DMS 273 (cell line): ENCODE results near the gene MGLL.
A peak's percentile ranks its signal among the peaks of the same experiment; 100 is the strongest.

Source experiments
- DNase-seq: peaks from one replicate; lab custom pipeline; 2025; ENCODE audit not compliant: unreplicated experiment; lab: John Stamatoyannopoulos, UW

Gene MGLL

DNA sequence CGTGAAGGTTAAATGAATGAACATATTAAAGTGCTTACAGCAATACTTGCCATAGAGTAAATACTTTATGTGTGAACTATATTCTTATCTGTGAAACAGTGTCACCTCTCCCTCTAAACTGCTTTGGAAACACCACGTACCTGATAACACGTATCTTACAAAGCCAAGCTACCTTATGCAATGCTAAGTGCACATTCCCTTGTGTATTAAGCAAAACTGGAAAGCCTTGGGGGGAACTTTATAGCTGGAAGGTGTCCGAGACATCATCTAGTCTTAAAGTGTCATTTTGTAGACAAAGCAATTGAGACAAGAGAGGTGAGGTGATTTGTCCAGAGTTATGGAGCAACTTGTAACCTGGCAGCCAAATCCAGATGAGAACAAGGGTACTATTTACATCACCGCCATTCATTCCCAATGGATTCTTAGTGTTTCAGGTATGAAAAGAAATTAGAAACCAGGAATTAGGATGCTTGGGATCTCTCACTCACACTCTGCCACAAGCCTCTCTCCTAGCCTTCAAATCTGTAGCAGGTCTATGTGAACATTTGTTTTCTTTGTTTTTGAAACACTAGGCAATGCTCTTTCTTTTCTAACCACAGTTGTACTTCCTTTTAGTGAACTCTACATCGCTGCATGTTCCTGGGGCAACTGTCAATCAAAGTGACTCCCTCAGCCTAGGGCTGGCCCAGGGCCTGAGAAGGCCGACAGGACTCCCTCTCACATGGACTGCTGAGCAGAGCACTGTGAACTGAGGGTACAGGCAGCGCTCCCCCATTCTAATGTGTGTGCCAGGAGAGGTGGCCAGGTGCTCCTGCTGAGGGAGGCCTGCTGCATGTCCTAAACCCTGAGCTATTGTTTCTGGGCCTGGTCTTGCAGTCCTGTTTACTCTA is 13.9 kb upstream of the MGLL start:
- DNase-seq, result no peak

DNA sequence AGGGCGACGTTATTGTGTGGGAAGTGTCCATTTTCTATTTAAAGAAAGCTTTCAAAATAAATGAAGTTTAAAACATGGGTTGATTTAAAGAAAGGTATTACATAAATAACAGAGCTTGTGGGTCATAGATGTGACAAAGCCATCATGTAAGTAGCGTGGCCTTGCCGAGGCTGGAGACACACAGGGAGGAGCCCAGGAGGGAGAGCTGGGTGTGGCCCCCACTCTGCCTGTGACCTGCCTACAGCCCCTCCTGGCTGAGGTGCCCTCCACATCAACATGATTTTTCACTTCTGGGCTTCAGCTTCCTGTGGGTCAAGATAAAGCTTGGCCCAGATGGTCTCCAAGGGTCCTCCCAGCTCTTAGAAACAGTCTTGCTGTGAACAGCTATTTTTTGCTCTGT is 12.5 kb upstream of the MGLL start:
- DNase-seq, result no peak

- peak; percentile 39 for DNase-seq
These were observed 11.1 kb upstream of the MGLL start for GRCh38 chr3:127833281-127834032.

GRCh38 chr3:127831723-127832172 is 9.4 kb upstream of the MGLL start:
- peak; percentile 84 for DNase-seq

GRCh38 chr3:127829537-127829936 is 7.2 kb upstream of the MGLL start:
- DNase-seq, result peak; percentile 25

- DNase-seq, result no peak
These were observed 5.5 kb upstream of the MGLL start for GRCh38 chr3:127827808-127828207.

DNA sequence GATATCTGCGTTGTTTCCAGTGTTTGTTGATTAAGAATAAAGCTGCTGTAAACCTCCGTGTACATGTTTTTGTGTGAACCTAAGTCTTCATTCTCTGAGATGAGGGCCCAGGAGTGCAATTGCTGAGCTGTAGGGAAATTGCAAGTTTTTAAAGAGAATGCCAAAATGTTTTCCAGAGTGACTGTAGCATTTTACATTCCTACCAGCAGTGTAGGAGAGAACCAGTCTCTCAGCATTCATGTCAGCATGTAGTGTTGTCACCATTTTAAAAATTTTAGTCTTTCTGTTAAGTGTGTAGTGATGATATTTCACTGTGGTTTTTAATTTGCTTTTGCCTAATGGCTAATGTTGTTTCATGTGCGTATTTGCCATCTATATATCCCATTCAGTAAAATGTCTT is 3.4 kb upstream of the MGLL start:
- no peak for DNase-seq

DNA sequence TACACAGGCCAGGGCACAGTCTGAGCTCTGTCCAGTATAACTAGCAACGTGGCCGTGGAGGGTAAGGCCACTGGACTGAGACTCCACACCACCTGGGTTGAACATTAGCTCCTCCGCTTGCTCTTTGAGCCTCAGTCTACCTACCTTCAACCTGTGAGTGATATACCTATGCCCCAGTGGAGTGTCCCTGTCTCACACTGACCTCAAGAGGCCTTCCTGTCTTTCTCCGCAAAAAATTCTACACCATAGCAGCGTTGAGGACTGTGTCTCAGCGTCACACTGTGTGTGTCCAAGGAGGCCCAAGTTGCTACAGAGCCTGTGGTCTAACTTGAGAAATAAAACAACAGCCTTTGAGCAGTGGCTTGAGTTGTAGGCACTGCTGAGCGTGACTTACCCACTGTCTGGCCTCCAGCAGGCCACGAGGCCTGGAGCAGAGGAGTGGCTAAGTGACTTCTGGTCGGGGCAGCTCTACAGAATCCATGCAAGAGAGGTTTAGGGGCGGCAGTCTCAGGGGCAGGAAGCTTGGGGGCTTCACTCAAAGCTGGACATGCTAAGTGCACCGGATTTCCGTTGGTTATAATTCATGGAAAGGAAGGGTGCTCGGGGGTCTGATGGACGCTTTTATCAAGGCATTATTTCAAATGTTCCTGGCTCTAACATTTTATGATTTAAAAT is 2.0 kb upstream of the MGLL start:
- DNase-seq, result no peak

- no peak for DNase-seq
These were observed 1.1 kb upstream of the MGLL start for GRCh38 chr3:127823426-127823857.

GRCh38 chr3:127822682-127823425 is 539 bp upstream of the MGLL start:
- DNase-seq, result peak; percentile 84

DNA sequence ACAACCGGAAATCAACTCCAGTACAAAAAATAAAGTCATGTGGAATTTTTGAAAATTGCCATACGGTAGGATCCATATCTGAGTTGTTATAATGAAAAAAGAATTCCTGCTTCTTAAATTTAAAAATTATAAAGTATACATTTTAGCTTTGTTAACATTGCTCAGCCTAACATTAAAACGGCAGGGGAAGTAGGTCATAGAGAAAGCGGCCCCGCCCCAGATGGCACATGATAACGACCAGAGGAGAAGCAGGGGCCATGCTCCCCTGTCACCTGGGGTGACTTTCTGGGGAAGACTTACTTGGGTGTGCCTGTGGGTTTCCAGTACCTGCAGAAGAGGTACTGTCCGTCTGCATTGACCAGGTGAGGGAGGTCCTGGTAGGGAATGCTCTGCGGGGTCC is 921 bp downstream of the MGLL start:
- DNase-seq, result no peak

- no peak for DNase-seq
These were observed 1.4 kb downstream of the MGLL start for GRCh38 chr3:127820826-127821313.

- peak; percentile 51 for DNase-seq
These were observed 2.0 kb downstream of the MGLL start for GRCh38 chr3:127820221-127820825.

DNA sequence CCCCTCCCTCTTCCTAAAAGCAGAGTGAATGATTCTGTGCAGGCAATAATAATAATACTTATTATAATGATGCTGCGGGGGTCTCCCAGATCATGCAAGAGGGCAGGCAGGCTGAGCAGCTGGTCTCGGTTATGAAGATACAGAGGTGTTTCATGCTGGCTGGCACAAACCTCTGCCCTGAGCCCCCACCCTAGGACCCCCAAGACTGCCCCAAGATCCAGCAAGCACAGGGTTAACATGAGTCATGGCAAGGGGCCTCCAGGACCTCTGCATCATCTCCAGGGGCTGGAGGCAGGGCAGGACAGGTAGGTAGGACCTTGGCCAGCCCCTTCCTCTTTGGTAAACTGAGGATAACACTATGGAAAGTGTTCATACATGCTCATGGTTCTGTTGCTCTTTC is 2.7 kb downstream of the MGLL start:
- no peak for DNase-seq

- DNase-seq, result no peak
These were observed 3.2 kb downstream of the MGLL start for GRCh38 chr3:127819086-127819485.

DNA sequence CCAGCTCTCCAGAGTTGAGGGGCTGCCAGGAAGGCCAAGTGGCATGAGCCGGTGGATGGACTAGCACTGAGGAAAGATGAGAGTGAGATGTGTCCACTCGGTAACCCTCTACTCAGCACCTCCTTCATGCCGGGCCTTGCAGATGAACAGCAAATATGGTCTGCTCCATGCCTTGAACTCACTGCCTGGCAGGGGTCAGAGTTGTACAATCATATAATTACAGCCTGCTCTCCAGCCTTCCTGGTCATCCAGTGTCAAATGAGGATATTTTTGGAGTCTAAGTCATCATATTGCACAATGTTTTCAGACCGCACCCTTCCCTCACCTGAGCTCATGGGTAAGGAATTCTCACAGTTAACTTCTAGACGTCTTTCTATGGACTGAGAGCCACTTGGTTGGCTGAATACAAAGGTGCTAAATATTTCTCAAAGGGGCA is 4.9 kb downstream of the MGLL start:
- DNase-seq, result no peak

- DNase-seq, result no peak
These were observed 5.4 kb downstream of the MGLL start for GRCh38 chr3:127816783-127817405.

DNA sequence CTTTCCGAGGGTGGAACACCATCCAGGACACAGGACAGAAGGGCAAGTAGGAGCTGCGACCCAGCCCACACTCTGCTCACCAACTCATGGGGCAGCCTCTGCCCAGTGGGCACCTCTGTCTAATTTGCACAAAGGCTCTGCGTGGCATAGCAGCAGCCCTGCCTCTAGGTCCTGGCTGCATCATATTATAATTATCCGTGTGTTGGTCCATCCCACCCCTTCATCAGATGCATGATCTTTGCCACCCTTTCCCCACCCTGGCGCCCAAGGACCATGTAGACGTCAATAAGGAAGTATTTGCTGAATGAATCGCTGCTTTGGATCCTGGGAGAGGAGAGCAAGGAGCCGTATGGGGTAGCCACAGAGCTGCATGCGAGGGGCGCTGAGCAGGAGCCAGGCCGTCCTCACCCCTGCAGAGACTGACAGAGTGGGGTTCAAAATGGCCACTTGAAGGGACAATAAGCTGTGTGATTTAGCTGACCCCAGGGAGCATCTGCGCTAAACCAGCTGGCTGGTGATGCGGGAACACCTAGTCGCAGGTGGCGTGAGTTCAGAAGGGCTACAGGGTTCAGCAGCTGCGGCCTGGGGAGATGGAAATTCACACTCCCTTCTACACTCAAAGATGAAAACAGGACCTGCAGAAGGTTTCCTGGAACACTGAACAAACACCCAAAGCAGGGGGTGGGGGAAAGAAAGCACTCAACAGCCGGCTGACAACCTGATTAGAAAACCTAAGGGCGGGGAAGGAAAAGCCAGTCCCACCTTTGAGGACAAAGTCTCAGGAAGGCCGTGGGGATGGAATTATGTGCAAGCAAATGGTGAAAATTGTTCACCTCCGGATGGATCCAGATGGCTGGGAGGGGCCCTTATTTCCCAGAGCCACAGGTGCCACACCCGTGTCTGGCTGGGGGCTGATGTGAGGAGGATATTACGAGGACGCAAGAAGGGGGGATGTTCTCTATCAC is 6.4 kb downstream of the MGLL start:
- no peak for DNase-seq

DNA sequence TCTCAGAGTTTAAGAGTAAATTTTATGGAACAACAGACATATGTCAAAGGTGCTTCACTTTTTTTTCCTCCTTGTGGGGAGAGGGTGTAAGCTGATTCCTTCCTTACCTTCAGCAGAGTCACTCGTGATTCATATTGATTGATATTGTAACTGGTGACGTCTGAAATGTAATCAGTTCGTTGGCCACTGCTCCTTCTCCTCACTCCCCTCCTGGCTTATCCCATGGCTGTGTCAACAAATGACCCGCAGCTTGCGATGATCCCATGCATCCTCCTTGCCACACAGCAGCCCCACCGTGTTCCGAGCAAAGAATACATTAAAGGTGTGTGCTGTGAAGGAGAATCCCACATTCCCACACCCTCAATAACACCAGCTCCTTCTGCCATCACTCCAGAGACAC is 7.3 kb downstream of the MGLL start:
- DNase-seq, result no peak
